ENCODE data around the gene SLC6A6.

GRCh38 chr3:14476583-14477265 lies 74.3 kb downstream of the SLC6A6 start:
- TF ChIP-seq JUND (IDR thresholded peaks at IDR 0.05) = no peak
- no peak for TF ChIP-seq CTCF (IDR thresholded peaks at IDR 0.05; ENCODE audit: low read depth, low read length, missing input control)
- TF ChIP-seq MAX (IDR thresholded peaks at IDR 0.05) = no peak
- TF ChIP-seq SP1 (IDR thresholded peaks at IDR 0.05) = no peak
- TF ChIP-seq, protein P1, sequence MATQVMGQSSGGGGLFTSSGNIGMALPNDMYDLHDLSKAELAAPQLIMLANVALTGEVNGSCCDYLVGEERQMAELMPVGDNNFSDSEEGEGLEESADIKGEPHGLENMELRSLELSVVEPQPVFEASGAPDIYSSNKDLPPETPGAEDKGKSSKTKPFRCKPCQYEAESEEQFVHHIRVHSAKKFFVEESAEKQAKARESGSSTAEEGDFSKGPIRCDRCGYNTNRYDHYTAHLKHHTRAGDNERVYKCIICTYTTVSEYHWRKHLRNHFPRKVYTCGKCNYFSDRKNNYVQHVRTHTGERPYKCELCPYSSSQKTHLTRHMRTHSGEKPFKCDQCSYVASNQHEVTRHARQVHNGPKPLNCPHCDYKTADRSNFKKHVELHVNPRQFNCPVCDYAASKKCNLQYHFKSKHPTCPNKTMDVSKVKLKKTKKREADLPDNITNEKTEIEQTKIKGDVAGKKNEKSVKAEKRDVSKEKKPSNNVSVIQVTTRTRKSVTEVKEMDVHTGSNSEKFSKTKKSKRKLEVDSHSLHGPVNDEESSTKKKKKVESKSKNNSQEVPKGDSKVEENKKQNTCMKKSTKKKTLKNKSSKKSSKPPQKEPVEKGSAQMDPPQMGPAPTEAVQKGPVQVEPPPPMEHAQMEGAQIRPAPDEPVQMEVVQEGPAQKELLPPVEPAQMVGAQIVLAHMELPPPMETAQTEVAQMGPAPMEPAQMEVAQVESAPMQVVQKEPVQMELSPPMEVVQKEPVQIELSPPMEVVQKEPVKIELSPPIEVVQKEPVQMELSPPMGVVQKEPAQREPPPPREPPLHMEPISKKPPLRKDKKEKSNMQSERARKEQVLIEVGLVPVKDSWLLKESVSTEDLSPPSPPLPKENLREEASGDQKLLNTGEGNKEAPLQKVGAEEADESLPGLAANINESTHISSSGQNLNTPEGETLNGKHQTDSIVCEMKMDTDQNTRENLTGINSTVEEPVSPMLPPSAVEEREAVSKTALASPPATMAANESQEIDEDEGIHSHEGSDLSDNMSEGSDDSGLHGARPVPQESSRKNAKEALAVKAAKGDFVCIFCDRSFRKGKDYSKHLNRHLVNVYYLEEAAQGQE (IDR thresholded peaks at IDR 0.05) = no peak
- no peak for TF ChIP-seq RXRA (IDR thresholded peaks at IDR 0.05)
- TF ChIP-seq, protein P2, sequence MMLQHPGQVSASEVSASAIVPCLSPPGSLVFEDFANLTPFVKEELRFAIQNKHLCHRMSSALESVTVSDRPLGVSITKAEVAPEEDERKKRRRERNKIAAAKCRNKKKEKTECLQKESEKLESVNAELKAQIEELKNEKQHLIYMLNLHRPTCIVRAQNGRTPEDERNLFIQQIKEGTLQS (IDR thresholded peaks at IDR 0.05) = no peak

Data from liver (tissue), 3 donors.